Prostate gland (tissue), 2 donors: ENCODE data around the gene NUFIP1. TPM values are rescaled to one million over a fixed set of nuclear protein-coding genes. Genes with fewer than 3 reads are reported as not detected.
"Not testable (repeated sequence)": the region's sequence is repeated elsewhere in the genome, so short reads cannot be mapped to it uniquely, and the experiment has no call there.

Experiments
- DNase-seq: peaks from one replicate; pipeline ENCODE4 v3.0.0-alpha.2; 2019; ENCODE audit warnings: low spot score
- H3K27ac ChIP-seq, 2 donors: fragments of 200-600 bp; sonication (generic); 2 replicates each; pipeline ENCODE4 v1.5.1; 2017 to 2019
- H3K27me3 ChIP-seq: fragments of 200-600 bp; sonication (generic); replicated peaks from 2 replicates; pipeline ENCODE4 v1.5.1; 2019; ENCODE audit not compliant: insufficient read depth
- H3K36me3 ChIP-seq, 2 donors: fragments of 200-600 bp; sonication (generic); 1 replicate in 1 of 2; 2 replicates in 1 of 2; pipeline versions ENCODE4 v1.5.1 to v1.8.1; 2017 to 2019
- H3K4me1 ChIP-seq: fragments of 200-600 bp; sonication (generic); replicated peaks from 2 replicates; pipeline ENCODE4 v1.5.1; 2019
- H3K4me3 ChIP-seq, 2 donors: fragments of 200-600 bp; sonication (generic); 2 replicates each; pipeline ENCODE4 v1.5.1; 2017 to 2019
- H3K9me3 ChIP-seq: fragments of 200-600 bp; sonication (generic); 2 replicates; pipeline ENCODE4 v1.5.1; 2017
- CTCF ChIP-seq, 4 experiments: fragments of 200-600 bp in 2 of 4; fragments of 450-650 bp in 2 of 4; sonication (generic) in 2 of 4; IDR thresholded peaks; 1 replicate in 3 of 4; 2 replicates in 1 of 4; pipeline ENCODE4 v1.5.1; 2016 to 2019; ENCODE audit warnings: antibody characterized with exemption in 4 of 4, mild to moderate bottlenecking in 2 of 4, moderate library complexity in 2 of 4
- POLR2A ChIP-seq: fragments of 450-650 bp; IDR thresholded peaks from one replicate; pipeline ENCODE4 v1.6.1; 2016; ENCODE audit warnings: antibody characterized with exemption, mild to moderate bottlenecking
- POLR2AphosphoS5 ChIP-seq: sonication (generic); formaldehyde crosslinking; IDR thresholded peaks from one replicate; pipeline ENCODE4 v1.6.1; 2017; ENCODE audit warnings: antibody characterized with exemption
- WGBS: methylation state at CpG from one replicate; pipeline ENCODE4 v1.1.5; 2018; 5-methylcytosine and 5-hydroxymethylcytosine counted together
- intact Hi-C: fragments of 100-400 bp; cut with DNase I; formaldehyde crosslinking; loops from one replicate; pipeline ENCODE4 v1.14.2; 2022
- total RNA-seq, 2 donors: library from RNA; depleted of rRNA; stranded (reverse); fragments of >200 nt; gene quantifications; one replicate each; pipeline ENCODE4 v1.1.0, GENCODE V29; 2016

Gene NUFIP1
- total RNA-seq, result 1 to 10 TPM; 3.5 to 6.5 TPM

GRCh38 chr13:44989071-44989889 lies at the start of gene NUFIP1, which contains the start of gene GPALPP1:
Gene NUFIP1 (minus strand): TSS chr13:44989471. CDS start chr13:44989436, 35 bp downstream.
Gene GPALPP1 (plus strand): TSS chr13:44989538. CDS start chr13:44989655, 117 bp downstream.
- intact Hi-C loops, result no loop called here
- TF ChIP-seq POLR2AphosphoS5 (peak; percentile 97), POLR2A (no peak), CTCF (IDR thresholded peaks at IDR 0.05) (peak in 2 of 4 experiments; percentile 6 to 10)
- peaks cover 14% of the 10 kb centered on the region for H3K4me1 ChIP-seq

GRCh38 chr13:45036206-45036605 lies 46.9 kb upstream of the NUFIP1 start:
- no peaks in the 10 kb centered on the region for H3K27me3 ChIP-seq
- no peaks in the 10 kb centered on the region for H3K4me1 ChIP-seq
- no peaks in the 10 kb centered on the region for H3K36me3 ChIP-seq
- no peaks in the 10 kb centered on the region for H3K9me3 ChIP-seq
- H3K4me3 ChIP-seq, result no peak overlapping the region
- DNase-seq, result no peak
- no peak overlapping the region for H3K27ac ChIP-seq
- intact Hi-C loops, result no loop called here
- TF ChIP-seq CTCF (IDR thresholded peaks at IDR 0.05) (no peak), POLR2AphosphoS5 (no peak), POLR2A (no peak)

More at GRCh38 chr13:44989071-44989889, at the start of gene NUFIP1, which contains the start of gene GPALPP1:
- Histone ChIP-seq H3K4me3 (peak within 1 kb of the TSS; percentile 83 to 93), H3K27me3 (no peaks in the 10 kb centered on the region), H3K27ac (peak within 1 kb of the TSS; percentile 75 to 80), H3K9me3 (no peaks in the 10 kb centered on the region), H3K36me3 (no peaks in the 10 kb centered on the region)
- peak; percentile 94 for DNase-seq
- WGBS, result 0% methylated on average over 61 of the region's 66 CpGs

GRCh38 chr13:45034342-45034741 lies 45.1 kb upstream of the NUFIP1 start:
- Histone ChIP-seq H3K4me1 (no peaks in the 10 kb centered on the region), H3K27me3 (no peaks in the 10 kb centered on the region), H3K9me3 (no peaks in the 10 kb centered on the region), H3K36me3 (no peaks in the 10 kb centered on the region), H3K4me3 (no peak overlapping the region), H3K27ac (no peak overlapping the region)
- TF ChIP-seq POLR2A, result no peak
- TF ChIP-seq POLR2AphosphoS5, result no peak
- TF ChIP-seq CTCF (IDR thresholded peaks at IDR 0.05), result no peak
- 100% methylated on average over 2 of the region's 2 CpGs for WGBS
- intact Hi-C loops, result no loop called here
- no peak for DNase-seq

GRCh38 chr13:45024847-45025246 lies 35.6 kb upstream of the NUFIP1 start:
- H3K4me1 ChIP-seq, result no peaks in the 10 kb centered on the region
- TF ChIP-seq POLR2AphosphoS5, result no peak
- TF ChIP-seq POLR2A, result no peak
- TF ChIP-seq CTCF (IDR thresholded peaks at IDR 0.05), result no peak
- no peaks in the 10 kb centered on the region for H3K27me3 ChIP-seq
- 92% methylated on average over 2 of the region's 2 CpGs for WGBS
- no peaks in the 10 kb centered on the region for H3K36me3 ChIP-seq
- DNase-seq, result no peak
- H3K27ac ChIP-seq, result no peak overlapping the region
- no peak overlapping the region for H3K4me3 ChIP-seq
- intact Hi-C loops, result no loop called here
- no peaks in the 10 kb centered on the region for H3K9me3 ChIP-seq

GRCh38 chr13:45021250-45021649 lies 32.0 kb upstream of the NUFIP1 start:
- Histone ChIP-seq H3K9me3 (no peaks in the 10 kb centered on the region), H3K36me3 (no peaks in the 10 kb centered on the region)
- intact Hi-C loops, result no loop called here

GRCh38 chr13:45019981-45020380 lies 30.7 kb upstream of the NUFIP1 start:
- H3K36me3 ChIP-seq, H3K9me3 ChIP-seq, H3K4me1 ChIP-seq, intact Hi-C loops, DNase-seq, H3K27me3 ChIP-seq, H3K4me3 ChIP-seq, H3K27ac ChIP-seq: not testable (repeated sequence)
- over 99% methylated on average over 7 of the region's 7 CpGs for WGBS

More at GRCh38 chr13:45021250-45021649, 32.0 kb upstream of the NUFIP1 start:
- DNase-seq, result no peak
- Histone ChIP-seq H3K27ac (no peak overlapping the region), H3K27me3 (no peaks in the 10 kb centered on the region), H3K4me1 (no peaks in the 10 kb centered on the region), H3K4me3 (no peak overlapping the region)
- no peak for TF ChIP-seq POLR2A
- TF ChIP-seq POLR2AphosphoS5, result no peak
- TF ChIP-seq CTCF (IDR thresholded peaks at IDR 0.05), result no peak
- 95% methylated on average over 3 of the region's 3 CpGs for WGBS
